Aorta (tissue), 5 donors: Measurements from ENCODE around the gene CYBA. TPM values are rescaled to one million over a fixed set of nuclear protein-coding genes. Genes with fewer than 3 reads are reported as not detected.

ENCODE experiments used
- ATAC-seq: fragments of 200-7000 bp; cut with Tn5 transposase; one replicate; pipeline ENCODE4 v1.9.1; 2022; ENCODE audit warnings: moderate library complexity; ENCODE audit not compliant: low FRiP score
- DNase-seq, 2 donors: peaks; one replicate each; pipeline ENCODE4 v3.0.0-alpha.2; 2020
- H3K27ac ChIP-seq, 2 donors: one replicate each; pipeline ENCODE4 v1.5.1; 2013; ENCODE audit warnings: low read length in 2 of 2, mild to moderate bottlenecking in 2 of 2, moderate library complexity in 2 of 2, control low read depth in 1 of 2, inconsistent platforms in 1 of 2, low read depth in 1 of 2
- H3K27me3 ChIP-seq, 2 donors: one replicate each; pipeline ENCODE4 v1.6.1; 2013; ENCODE audit warnings: control low read depth in 1 of 2, low read length in 1 of 2, mild to moderate bottlenecking in 1 of 2, moderate library complexity in 1 of 2; ENCODE audit not compliant: insufficient read depth in 2 of 2, control insufficient read depth in 1 of 2
- H3K36me3 ChIP-seq, 2 donors: one replicate each; pipeline ENCODE4 v1.6.1; 2013; ENCODE audit warnings: control low read depth in 1 of 2, low read length in 1 of 2, mild to moderate bottlenecking in 1 of 2; ENCODE audit not compliant: insufficient read depth in 2 of 2, control insufficient read depth in 1 of 2
- H3K4me1 ChIP-seq, 2 donors: one replicate each; pipeline ENCODE4 v1.6.1; 2013; ENCODE audit warnings: low read length in 2 of 2, control low read depth in 1 of 2, mild to moderate bottlenecking in 1 of 2, moderate library complexity in 1 of 2; ENCODE audit not compliant: insufficient read depth in 2 of 2, control insufficient read depth in 1 of 2
- H3K4me3 ChIP-seq, 2 donors: one replicate each; pipeline ENCODE4 v1.5.1; 2013; ENCODE audit warnings: low read length in 2 of 2, control low read depth in 1 of 2, mild to moderate bottlenecking in 1 of 2
- H3K9me3 ChIP-seq: one replicate; pipeline ENCODE4 v1.6.1; 2013; ENCODE audit warnings: mild to moderate bottlenecking, low read length; ENCODE audit not compliant: control insufficient read depth
- WGBS, 2 donors: extraction: QIAGEN DNeasy Blood & Tissue Kit; methylation state at CpG; one replicate each; pipeline ENCODE4 v1.1.7; 2013; 5-methylcytosine and 5-hydroxymethylcytosine counted together
- intact Hi-C, 2 donors: fragments of 100-400 bp; cut with DNase I; formaldehyde crosslinking; loops; one replicate each; pipeline versions ENCODE4 v1.14.2 to v1.15.0; 2022
- polyA plus RNA-seq, 2 donors: library from polyadenylated mRNA; stranded (reverse); fragments of 200-250 nt; gene quantifications; one replicate each; pipeline ENCODE4 v1.2.3, GENCODE V29; 2013
- total RNA-seq, 2 donors: library from RNA; stranded (reverse); fragmentation: NEBNext Ultra II Directional; extraction: Animal tissue kit (Norgen Biotek cat#: 25700); gene quantifications; one replicate each; pipeline ENCODE4 v1.2.1, GENCODE V29; 2021
- donor health status: healthy with polysubstance abuse.
- donor health status: Bipolar disorder and iron deficiency.
- donor health status: DM: no; HTN: no; CAD: no.
- donor health status: DM: no; HTN: no; CAD: no.
- donor health status: DM: yes; HTN: yes; CAD: no.

CYBA gene
- total and polyA plus RNA-seq, 4 donors = 79.2 to 148 (median 103) TPM

DNA sequence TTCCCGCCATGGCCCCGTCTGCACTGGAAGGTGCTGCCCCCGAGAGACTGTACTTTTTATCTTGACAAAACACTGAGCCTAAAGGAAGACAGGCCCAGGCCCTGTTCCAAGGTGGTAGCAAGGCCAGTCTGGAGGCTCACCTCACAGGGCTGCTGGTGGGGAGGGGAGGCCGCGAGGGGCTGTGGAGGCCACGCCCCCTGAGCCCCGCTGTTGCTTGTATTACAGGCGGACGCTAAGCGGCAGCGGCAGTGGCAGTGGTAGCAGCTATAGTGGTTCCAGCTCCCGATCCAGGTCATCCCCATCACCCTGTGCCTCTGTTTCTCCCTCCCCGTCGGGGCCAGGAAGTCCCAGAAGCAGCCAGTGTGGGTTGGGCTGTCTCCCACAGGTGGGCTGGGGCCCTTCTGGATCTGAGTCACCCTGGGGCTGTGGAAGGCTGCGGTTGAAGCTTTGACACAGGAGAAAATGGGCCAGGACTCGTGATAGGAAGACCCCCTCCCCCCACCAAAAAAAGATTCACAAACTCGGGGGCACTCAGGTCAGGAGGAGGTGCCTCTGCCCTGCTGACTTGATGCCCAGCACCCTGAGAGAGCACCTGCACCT is 25.8 kb downstream of the CYBA start:
- H3K36me3 ChIP-seq = peaks cover 7 to 12% of the 10 kb centered on the region in 2 donors
- ATAC-seq (no peak), DNase-seq (no peak)
- no peaks in the 10 kb centered on the region for H3K9me3 ChIP-seq
- no peak overlapping the region for H3K27ac ChIP-seq
- intact Hi-C loops = no loop called here
- H3K4me1 ChIP-seq = no peaks in the 10 kb centered on the region
- 77 to 84% methylated on average over 17 of the region's 17 CpGs for WGBS, 2 donors
- no peaks in the 10 kb centered on the region for H3K27me3 ChIP-seq
- no peak overlapping the region for H3K4me3 ChIP-seq

DNA sequence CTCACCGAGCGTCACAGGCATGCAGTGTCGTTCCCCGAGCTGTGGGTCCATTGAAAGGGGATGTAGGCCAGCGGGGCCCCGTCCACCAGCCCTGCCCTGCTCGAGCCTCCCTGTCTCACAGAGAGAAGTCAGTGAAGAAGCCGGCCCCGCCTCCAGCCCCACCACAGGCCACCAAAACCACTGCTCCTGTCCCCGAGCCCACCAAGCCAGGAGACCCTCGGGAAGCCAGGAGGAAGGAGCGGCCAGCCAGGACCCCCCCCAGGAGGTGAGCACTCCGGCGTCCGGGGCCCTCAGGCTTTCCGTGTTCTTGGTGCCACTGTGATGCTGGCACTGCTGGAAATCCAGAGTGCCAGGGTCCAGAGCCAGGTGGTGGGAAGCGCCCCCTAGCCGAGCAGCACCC is 26.4 kb downstream of the CYBA start:
- H3K27ac ChIP-seq = no peak overlapping the region
- no peak overlapping the region for H3K4me3 ChIP-seq
- H3K4me1 ChIP-seq = no peaks in the 10 kb centered on the region
- intact Hi-C loops = no loop called here
- no peaks in the 10 kb centered on the region for H3K9me3 ChIP-seq
- peaks cover 7 to 8% of the 10 kb centered on the region in 2 donors for H3K36me3 ChIP-seq
- ATAC-seq (no peak), DNase-seq (no peak)
- no peaks in the 10 kb centered on the region for H3K27me3 ChIP-seq
- WGBS, 2 donors = 90 to 94% methylated on average over 18 of the region's 18 CpGs

GRCh38 chr16:88623858-88624257 is 27.0 kb downstream of the CYBA start:
- WGBS, 2 donors = 92% methylated on average over 13 of the region's 13 CpGs
- Histone ChIP-seq H3K4me3 (no peak overlapping the region), H3K4me1 (no peaks in the 10 kb centered on the region), H3K27ac (no peak overlapping the region), H3K9me3 (no peaks in the 10 kb centered on the region), H3K27me3 (no peaks in the 10 kb centered on the region), H3K36me3 (peaks cover 7 to 8% of the 10 kb centered on the region in 2 donors)
- no peak for ATAC-seq
- no peak for DNase-seq
- intact Hi-C loops = no loop called here

- Histone ChIP-seq H3K4me3 (no peak overlapping the region), H3K27ac (no peak overlapping the region), H3K9me3 (no peaks in the 10 kb centered on the region), H3K27me3 (no peaks in the 10 kb centered on the region), H3K36me3 (peaks cover 7 to 8% of the 10 kb centered on the region in 2 donors), H3K4me1 (no peaks in the 10 kb centered on the region)
- no peak for DNase-seq
- 96% methylated on average over 29 of the region's 29 CpGs for WGBS, 2 donors
- no peak for ATAC-seq
- intact Hi-C loops = no loop called here
Observed at GRCh38 chr16:88622866-88623265, 28.0 kb downstream of the CYBA start.

DNA sequence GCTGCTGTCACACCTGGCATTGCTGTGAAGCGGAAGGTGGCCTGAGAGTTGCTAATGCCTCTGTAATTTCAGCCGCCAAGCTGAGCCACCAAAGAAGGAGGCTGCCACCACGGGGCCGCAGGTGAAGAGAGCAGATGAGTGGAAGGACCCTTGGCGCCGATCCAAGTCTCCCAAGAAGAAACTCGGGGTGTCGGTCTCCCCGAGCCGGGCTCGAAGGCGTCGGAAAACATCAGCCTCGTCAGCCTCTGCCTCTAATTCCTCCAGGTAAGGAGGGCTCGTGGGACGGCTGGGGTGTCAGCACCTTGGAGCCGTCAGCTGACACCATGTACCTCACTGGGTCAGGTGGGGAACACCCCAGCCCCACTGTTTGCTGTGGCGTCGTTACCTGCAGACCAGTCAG is 28.7 kb downstream of the CYBA start:
- DNase-seq (no peak), ATAC-seq (no peak)
- H3K27ac ChIP-seq = no peak overlapping the region
- no peaks in the 10 kb centered on the region for H3K4me1 ChIP-seq
- H3K27me3 ChIP-seq = no peaks in the 10 kb centered on the region
- 87 to 89% methylated on average over 19 of the region's 19 CpGs for WGBS, 2 donors
- intact Hi-C loops = no loop called here
- no peaks in the 10 kb centered on the region for H3K9me3 ChIP-seq
- H3K36me3 ChIP-seq = peaks cover 7 to 8% of the 10 kb centered on the region in 2 donors
- no peak overlapping the region for H3K4me3 ChIP-seq

- no peak overlapping the region for H3K27ac ChIP-seq
- no peaks in the 10 kb centered on the region for H3K4me1 ChIP-seq
- H3K9me3 ChIP-seq = no peaks in the 10 kb centered on the region
- intact Hi-C loops = no loop called here
- H3K27me3 ChIP-seq = no peaks in the 10 kb centered on the region
- H3K36me3 ChIP-seq = peaks cover 7 to 8% of the 10 kb centered on the region in 2 donors
- WGBS, 2 donors = 93 to 94% methylated on average over 14 of the region's 14 CpGs
- no peak overlapping the region for H3K4me3 ChIP-seq
- ATAC-seq (no peak), DNase-seq (no peak)
Observed at GRCh38 chr16:88619859-88620815, 30.7 kb downstream of the CYBA start.

GRCh38 chr16:88618956-88619667 is 31.7 kb downstream of the CYBA start:
- H3K27me3 ChIP-seq = no peaks in the 10 kb centered on the region
- no peak overlapping the region for H3K27ac ChIP-seq
- intact Hi-C loops = no loop called here
- no peaks in the 10 kb centered on the region for H3K9me3 ChIP-seq
- H3K36me3 ChIP-seq = peaks cover 3 to 7% of the 10 kb centered on the region in 2 donors
- WGBS, 2 donors = 85 to 88% methylated on average over 19 of the region's 19 CpGs
- H3K4me1 ChIP-seq = no peaks in the 10 kb centered on the region
- DNase-seq (no peak), ATAC-seq (no peak)
- no peak overlapping the region for H3K4me3 ChIP-seq

DNA sequence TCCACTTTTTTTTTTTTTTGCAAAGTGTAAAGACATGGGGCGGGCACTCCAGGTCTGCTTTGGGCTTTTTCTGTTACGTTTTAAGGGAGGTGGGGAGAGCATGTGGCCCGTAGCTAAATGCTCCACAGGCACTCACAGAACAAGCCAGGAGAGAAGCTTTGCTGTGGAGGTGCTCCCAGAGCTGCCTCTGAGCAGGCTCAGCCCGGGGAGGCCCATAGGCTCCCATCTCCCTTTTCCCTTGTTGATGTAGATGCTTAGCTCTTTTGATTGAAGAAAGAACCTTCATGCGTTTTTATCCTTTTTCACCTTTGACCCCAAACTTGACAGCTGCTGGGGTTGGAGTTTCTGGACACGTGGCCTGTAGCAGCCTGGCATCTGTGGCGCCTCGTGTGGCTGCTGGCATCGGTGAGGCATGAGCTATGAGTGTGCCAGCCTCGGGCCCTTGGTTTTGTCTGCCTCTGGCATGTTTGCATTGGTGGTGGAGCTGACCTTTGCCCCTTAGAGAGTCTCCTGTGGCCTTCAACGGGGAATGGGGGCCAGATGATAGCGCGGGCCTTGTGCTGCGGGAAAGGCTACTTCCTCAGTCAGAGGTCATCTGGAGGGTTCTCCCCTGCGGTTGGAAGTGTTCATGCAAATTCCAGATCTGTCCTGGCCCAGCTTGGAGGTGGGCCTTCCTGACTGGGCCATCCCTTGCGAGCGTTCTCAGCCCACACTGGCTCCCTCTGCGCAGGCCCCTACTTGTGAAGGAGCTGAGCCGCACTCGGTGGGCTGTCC is 32.5 kb downstream of the CYBA start:
- intact Hi-C loops = no loop called here
- H3K36me3 ChIP-seq = peaks cover 0 to 7% of the 10 kb centered on the region in 2 donors
- ATAC-seq = no peak
- no peak overlapping the region for H3K27ac ChIP-seq
- 73 to 76% methylated on average over 20 of the region's 20 CpGs for WGBS, 2 donors
- DNase-seq = no peak
- no peaks in the 10 kb centered on the region for H3K9me3 ChIP-seq
- H3K4me3 ChIP-seq = no peak overlapping the region
- H3K27me3 ChIP-seq = no peaks in the 10 kb centered on the region
- H3K4me1 ChIP-seq = no peaks in the 10 kb centered on the region
